ENCODE measurements around the gene TNS1.

DNA sequence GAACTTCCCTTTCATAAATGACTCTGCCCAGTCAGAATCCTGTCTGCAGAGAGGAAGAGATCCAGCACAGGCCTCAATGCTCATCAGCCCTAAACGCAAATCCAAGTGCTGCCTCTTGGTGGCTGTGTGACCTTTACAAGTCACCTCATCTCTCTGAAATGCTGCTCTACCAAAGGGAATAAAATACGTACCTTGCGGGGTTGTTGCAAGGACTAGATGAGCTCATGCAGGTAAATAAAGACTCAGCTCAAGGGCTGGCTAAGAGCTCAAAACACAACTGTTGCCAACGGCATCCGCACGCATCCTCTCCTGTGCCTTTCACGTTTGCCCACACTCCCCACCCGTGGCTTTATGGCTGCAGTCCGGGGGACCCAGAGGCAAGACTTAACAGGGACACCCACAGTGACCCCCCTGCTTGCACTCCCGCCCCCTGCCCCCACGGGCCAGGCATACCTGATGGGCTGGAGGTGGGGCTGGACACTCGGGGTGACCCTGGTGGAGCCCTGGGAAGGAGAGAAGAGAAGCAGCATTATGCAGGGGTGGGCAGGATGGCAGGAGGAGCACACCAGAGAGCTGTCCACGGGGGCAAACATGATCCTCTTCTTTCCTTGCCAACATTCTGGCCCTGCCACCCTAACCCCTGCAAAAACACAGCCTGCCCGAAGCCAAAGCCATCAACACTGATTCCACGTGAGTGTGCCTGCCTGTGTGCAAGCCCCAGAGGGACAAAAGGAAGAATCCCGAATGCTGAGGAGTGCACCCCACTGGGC, 102.6 kb downstream of the TNS1 start:
- TF ChIP-seq, protein P1, sequence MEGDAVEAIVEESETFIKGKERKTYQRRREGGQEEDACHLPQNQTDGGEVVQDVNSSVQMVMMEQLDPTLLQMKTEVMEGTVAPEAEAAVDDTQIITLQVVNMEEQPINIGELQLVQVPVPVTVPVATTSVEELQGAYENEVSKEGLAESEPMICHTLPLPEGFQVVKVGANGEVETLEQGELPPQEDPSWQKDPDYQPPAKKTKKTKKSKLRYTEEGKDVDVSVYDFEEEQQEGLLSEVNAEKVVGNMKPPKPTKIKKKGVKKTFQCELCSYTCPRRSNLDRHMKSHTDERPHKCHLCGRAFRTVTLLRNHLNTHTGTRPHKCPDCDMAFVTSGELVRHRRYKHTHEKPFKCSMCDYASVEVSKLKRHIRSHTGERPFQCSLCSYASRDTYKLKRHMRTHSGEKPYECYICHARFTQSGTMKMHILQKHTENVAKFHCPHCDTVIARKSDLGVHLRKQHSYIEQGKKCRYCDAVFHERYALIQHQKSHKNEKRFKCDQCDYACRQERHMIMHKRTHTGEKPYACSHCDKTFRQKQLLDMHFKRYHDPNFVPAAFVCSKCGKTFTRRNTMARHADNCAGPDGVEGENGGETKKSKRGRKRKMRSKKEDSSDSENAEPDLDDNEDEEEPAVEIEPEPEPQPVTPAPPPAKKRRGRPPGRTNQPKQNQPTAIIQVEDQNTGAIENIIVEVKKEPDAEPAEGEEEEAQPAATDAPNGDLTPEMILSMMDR (IDR thresholded peaks at IDR 0.05; ENCODE audit: low read length), result no peak
- no peak for TF ChIP-seq EZH2phosphoT487 (IDR thresholded peaks at IDR 0.05; ENCODE audit: low read length)
- no peak for TF ChIP-seq EZH2 (optimal IDR thresholded peaks at IDR 0.05; ENCODE audit: low read depth, low read length)

All from MM.1S (cell line).